ENCODE results near the gene HAUS7.
"Not testable (repeated sequence)": the region's sequence is repeated elsewhere in the genome, so short reads cannot be mapped to it uniquely, and the experiment has no call there.

The HAUS7 gene

GRCh38 chrX:153405426-153405825 is 65.0 kb downstream of the HAUS7 start:
- WGBS = 65% methylated on average over 5 of the region's 5 CpGs
- H2BK5ac ChIP-seq (ENCODE audit: low read depth, low read length, poor library complexity, severe bottlenecking) = no peak overlapping the region

GRCh38 chrX:153404333-153404732 is 66.0 kb downstream of the HAUS7 start:
- not testable (repeated sequence) for DNase-seq; H2AFZ ChIP-seq (ENCODE audit: low read depth, low read length); H4K91ac ChIP-seq (ENCODE audit: low read length); H3K9me3 ChIP-seq (ENCODE audit: control insufficient read depth, low read length); H3K27ac ChIP-seq (ENCODE audit: low read length, poor library complexity, severe bottlenecking); H3K4ac ChIP-seq (ENCODE audit: low read depth in 1 of 2, low read length in 2 of 2); H3K4me2 ChIP-seq (ENCODE audit: low read length, poor library complexity, severe bottlenecking); H2BK5ac ChIP-seq (ENCODE audit: low read depth, low read length, poor library complexity, severe bottlenecking); H4K8ac ChIP-seq (ENCODE audit: low read length); H3K14ac ChIP-seq (ENCODE audit: low read length in 2 of 2); H3K18ac ChIP-seq (ENCODE audit: low read depth in 1 of 2, low read length in 2 of 2); H3K9ac ChIP-seq (ENCODE audit: low read length); H3K4me3 ChIP-seq (ENCODE audit: insufficient read depth in 1 of 2, low read depth in 1 of 2, low read length in 2 of 2); H3K4me1 ChIP-seq (ENCODE audit: control insufficient read depth, insufficient read depth, low read depth, low read length); H2BK12ac ChIP-seq (ENCODE audit: low read length in 2 of 2); H3K79me1 ChIP-seq (replicated peaks; ENCODE audit: low read length, poor library complexity, severe bottlenecking); H2AK5ac ChIP-seq (ENCODE audit: low read length, severe bottlenecking); H2BK120ac ChIP-seq (ENCODE audit: low read depth, low read length); H2BK15ac ChIP-seq (ENCODE audit: low read depth, poor library complexity, severe bottlenecking); H3K36me3 ChIP-seq (ENCODE audit: control insufficient read depth in 1 of 2, insufficient read depth in 2 of 2, low read depth in 1 of 2, low read length in 2 of 2); H3K23ac ChIP-seq (ENCODE audit: low read length in 2 of 2)
- H3K27me3 ChIP-seq (ENCODE audit: control insufficient read depth in 1 of 2, insufficient read depth in 1 of 2, low read length in 2 of 2) = peaks cover 8 to 38% of the 10 kb centered on the region in 2 experiments
- WGBS = 90% methylated on average over 3 of the region's 5 CpGs

More at GRCh38 chrX:153405426-153405825, 65.0 kb downstream of the HAUS7 start:
- no peak overlapping the region for H2BK12ac ChIP-seq (ENCODE audit: low read length in 2 of 2)
- DNase-seq = no peak
- no peak overlapping the region for H2AFZ ChIP-seq (ENCODE audit: low read depth, low read length)
- H3K14ac ChIP-seq (ENCODE audit: low read length in 2 of 2) = no peak overlapping the region
- no peak overlapping the region for H3K4me3 ChIP-seq (ENCODE audit: insufficient read depth in 1 of 2, low read depth in 1 of 2, low read length in 2 of 2)
- H4K8ac ChIP-seq (ENCODE audit: low read length) = no peak overlapping the region
- peaks cover 10 to 39% of the 10 kb centered on the region in 2 experiments for H3K27me3 ChIP-seq (ENCODE audit: control insufficient read depth in 1 of 2, insufficient read depth in 1 of 2, low read length in 2 of 2)
- H3K79me1 ChIP-seq (replicated peaks; ENCODE audit: low read length, poor library complexity, severe bottlenecking) = no peaks in the 10 kb centered on the region
- no peak overlapping the region for H3K23ac ChIP-seq (ENCODE audit: low read length in 2 of 2)
- no peak overlapping the region for H3K27ac ChIP-seq (ENCODE audit: low read length, poor library complexity, severe bottlenecking)
- H2AK5ac ChIP-seq (ENCODE audit: low read length, severe bottlenecking) = no peak overlapping the region
- no peak overlapping the region for H4K91ac ChIP-seq (ENCODE audit: low read length)
- no peak overlapping the region for H2BK15ac ChIP-seq (ENCODE audit: low read depth, poor library complexity, severe bottlenecking)
- H3K18ac ChIP-seq (ENCODE audit: low read depth in 1 of 2, low read length in 2 of 2) = no peak overlapping the region
- H3K4me1 ChIP-seq (ENCODE audit: control insufficient read depth, insufficient read depth, low read depth, low read length) = no peaks in the 10 kb centered on the region
- no peak overlapping the region for H3K4me2 ChIP-seq (ENCODE audit: low read length, poor library complexity, severe bottlenecking)
- no peak overlapping the region for H2BK120ac ChIP-seq (ENCODE audit: low read depth, low read length)
- peaks cover 3% of the 10 kb centered on the region for H3K9me3 ChIP-seq (ENCODE audit: control insufficient read depth, low read length)
- H3K9ac ChIP-seq (ENCODE audit: low read length) = no peak overlapping the region
- H3K36me3 ChIP-seq (ENCODE audit: control insufficient read depth in 1 of 2, insufficient read depth in 2 of 2, low read depth in 1 of 2, low read length in 2 of 2) = no peaks in the 10 kb centered on the region
- H3K4ac ChIP-seq (ENCODE audit: low read depth in 1 of 2, low read length in 2 of 2) = no peak overlapping the region

GRCh38 chrX:153401133-153401764 is 69.1 kb downstream of the HAUS7 start, which contains the start of gene PNMA6E:
TSS of gene PNMA6E (minus strand) at chrX:153401350. CDS start at chrX:153398849, 2,501 bp downstream.
- no peak within 1 kb of the TSS for H3K4me2 ChIP-seq (ENCODE audit: low read length, poor library complexity, severe bottlenecking)
- no peak within 1 kb of the TSS for H2BK12ac ChIP-seq (ENCODE audit: low read length in 2 of 2)
- WGBS = 98% methylated on average over 27 of the region's 29 CpGs
- peaks cover 3 to 31% of the 10 kb centered on the region in 2 experiments for H3K27me3 ChIP-seq (ENCODE audit: control insufficient read depth in 1 of 2, insufficient read depth in 1 of 2, low read length in 2 of 2)
- H3K9me3 ChIP-seq (ENCODE audit: control insufficient read depth, low read length) = peaks cover 3% of the 10 kb centered on the region
- H3K4ac ChIP-seq (ENCODE audit: low read depth in 1 of 2, low read length in 2 of 2) = no peak within 1 kb of the TSS
- no peak within 1 kb of the TSS for H3K27ac ChIP-seq (ENCODE audit: low read length, poor library complexity, severe bottlenecking)
- H3K18ac ChIP-seq (ENCODE audit: low read depth in 1 of 2, low read length in 2 of 2) = no peak within 1 kb of the TSS
- no peaks in the 10 kb centered on the region for H3K79me1 ChIP-seq (replicated peaks; ENCODE audit: low read length, poor library complexity, severe bottlenecking)
- H4K8ac ChIP-seq (ENCODE audit: low read length) = no peak within 1 kb of the TSS
- no peaks in the 10 kb centered on the region for H3K4me1 ChIP-seq (ENCODE audit: control insufficient read depth, insufficient read depth, low read depth, low read length)
- no peak within 1 kb of the TSS for H3K9ac ChIP-seq (ENCODE audit: low read length)
- H2BK5ac ChIP-seq (ENCODE audit: low read depth, low read length, poor library complexity, severe bottlenecking) = no peak within 1 kb of the TSS
- no peak within 1 kb of the TSS for H2BK120ac ChIP-seq (ENCODE audit: low read depth, low read length)
- no peak within 1 kb of the TSS for H4K91ac ChIP-seq (ENCODE audit: low read length)
- no peak within 1 kb of the TSS for H3K23ac ChIP-seq (ENCODE audit: low read length in 2 of 2)
- H3K36me3 ChIP-seq (ENCODE audit: control insufficient read depth in 1 of 2, insufficient read depth in 2 of 2, low read depth in 1 of 2, low read length in 2 of 2) = no peaks in the 10 kb centered on the region
- no peak for DNase-seq
- no peak within 1 kb of the TSS for H3K14ac ChIP-seq (ENCODE audit: low read length in 2 of 2)
- no peak within 1 kb of the TSS for H2AK5ac ChIP-seq (ENCODE audit: low read length, severe bottlenecking)
- no peak within 1 kb of the TSS for H2BK15ac ChIP-seq (ENCODE audit: low read depth, poor library complexity, severe bottlenecking)
- no peak within 1 kb of the TSS for H3K4me3 ChIP-seq (ENCODE audit: insufficient read depth in 1 of 2, low read depth in 1 of 2, low read length in 2 of 2)
- no peak within 1 kb of the TSS for H2AFZ ChIP-seq (ENCODE audit: low read depth, low read length)

DNA sequence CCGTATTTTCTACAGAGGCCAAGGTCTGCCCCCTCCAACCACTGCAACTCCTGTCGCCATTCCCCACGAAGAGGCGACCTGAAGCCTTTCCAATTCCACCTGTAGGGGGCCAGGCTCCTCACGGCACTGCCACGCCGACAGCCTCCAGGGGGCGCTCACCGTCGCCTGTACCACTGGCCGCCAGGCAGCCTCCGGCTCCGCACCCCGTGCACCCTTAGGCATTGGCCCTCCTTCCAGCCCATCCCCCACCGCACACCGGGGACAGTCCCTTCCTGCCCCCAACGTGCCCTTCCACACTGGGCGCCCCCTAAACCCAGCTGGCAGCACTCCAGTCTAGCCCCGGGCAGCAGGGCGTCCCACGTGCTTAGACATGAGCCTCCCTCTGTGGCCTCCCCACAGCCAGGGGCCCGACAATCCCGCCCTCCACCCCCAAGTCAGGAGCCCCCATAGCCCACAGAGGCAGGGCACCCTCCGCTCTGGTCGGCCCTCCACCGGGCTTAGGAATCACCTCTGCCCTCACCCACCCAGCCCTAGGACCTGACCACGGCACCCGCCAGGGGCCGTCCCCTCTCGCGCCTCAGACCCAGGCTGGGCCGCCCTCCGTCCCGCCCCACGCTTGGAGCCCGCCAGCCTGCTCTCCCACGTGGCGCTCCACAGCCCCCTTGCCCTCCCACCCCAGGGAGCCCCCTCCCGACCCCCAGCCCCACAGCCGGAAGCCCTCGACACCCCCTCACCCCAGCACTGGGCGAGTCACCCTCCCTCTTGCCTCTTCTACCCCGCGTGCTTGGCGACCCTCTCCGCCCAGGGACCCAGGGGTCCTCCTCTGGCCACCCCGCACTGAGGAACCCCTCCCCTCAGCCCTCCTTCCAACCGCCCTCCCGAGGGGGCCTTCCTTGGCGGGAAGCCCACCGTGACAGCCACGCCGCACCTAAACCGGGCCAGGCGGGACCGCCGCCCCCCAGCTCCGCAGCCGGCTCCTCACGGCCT is 69.9 kb downstream of the HAUS7 start:
- no peak overlapping the region for H3K18ac ChIP-seq (ENCODE audit: low read depth in 1 of 2, low read length in 2 of 2)
- H4K8ac ChIP-seq (ENCODE audit: low read length) = no peak overlapping the region
- H3K79me1 ChIP-seq (replicated peaks; ENCODE audit: low read length, poor library complexity, severe bottlenecking) = no peaks in the 10 kb centered on the region
- H3K27ac ChIP-seq (ENCODE audit: low read length, poor library complexity, severe bottlenecking) = no peak overlapping the region
- no peak overlapping the region for H4K91ac ChIP-seq (ENCODE audit: low read length)
- H2BK5ac ChIP-seq (ENCODE audit: low read depth, low read length, poor library complexity, severe bottlenecking) = no peak overlapping the region
- no peak overlapping the region for H3K23ac ChIP-seq (ENCODE audit: low read length in 2 of 2)
- H3K27me3 ChIP-seq (ENCODE audit: control insufficient read depth in 1 of 2, insufficient read depth in 1 of 2, low read length in 2 of 2) = peaks cover 3 to 33% of the 10 kb centered on the region in 2 experiments
- no peak overlapping the region for H3K4ac ChIP-seq (ENCODE audit: low read depth in 1 of 2, low read length in 2 of 2)
- no peak overlapping the region for H3K9ac ChIP-seq (ENCODE audit: low read length)
- H2BK120ac ChIP-seq (ENCODE audit: low read depth, low read length) = no peak overlapping the region
- no peak overlapping the region for H2BK15ac ChIP-seq (ENCODE audit: low read depth, poor library complexity, severe bottlenecking)
- H2AK5ac ChIP-seq (ENCODE audit: low read length, severe bottlenecking) = no peak overlapping the region
- H3K4me1 ChIP-seq (ENCODE audit: control insufficient read depth, insufficient read depth, low read depth, low read length) = no peaks in the 10 kb centered on the region
- DNase-seq = peak; percentile 27
- H3K36me3 ChIP-seq (ENCODE audit: control insufficient read depth in 1 of 2, insufficient read depth in 2 of 2, low read depth in 1 of 2, low read length in 2 of 2) = no peaks in the 10 kb centered on the region
- WGBS = 65% methylated on average over 44 of the region's 60 CpGs
- H3K4me2 ChIP-seq (ENCODE audit: low read length, poor library complexity, severe bottlenecking) = no peak overlapping the region
- H3K9me3 ChIP-seq (ENCODE audit: control insufficient read depth, low read length) = peaks cover 3% of the 10 kb centered on the region
- no peak overlapping the region for H3K4me3 ChIP-seq (ENCODE audit: insufficient read depth in 1 of 2, low read depth in 1 of 2, low read length in 2 of 2)
- H2AFZ ChIP-seq (ENCODE audit: low read depth, low read length) = no peak overlapping the region
- no peak overlapping the region for H3K14ac ChIP-seq (ENCODE audit: low read length in 2 of 2)
- no peak overlapping the region for H2BK12ac ChIP-seq (ENCODE audit: low read length in 2 of 2)

Measured in mesenchymal stem cell (in vitro differentiated cells and primary cell).